ENCODE data around the gene ETS1.

The ETS1 gene, protein sequence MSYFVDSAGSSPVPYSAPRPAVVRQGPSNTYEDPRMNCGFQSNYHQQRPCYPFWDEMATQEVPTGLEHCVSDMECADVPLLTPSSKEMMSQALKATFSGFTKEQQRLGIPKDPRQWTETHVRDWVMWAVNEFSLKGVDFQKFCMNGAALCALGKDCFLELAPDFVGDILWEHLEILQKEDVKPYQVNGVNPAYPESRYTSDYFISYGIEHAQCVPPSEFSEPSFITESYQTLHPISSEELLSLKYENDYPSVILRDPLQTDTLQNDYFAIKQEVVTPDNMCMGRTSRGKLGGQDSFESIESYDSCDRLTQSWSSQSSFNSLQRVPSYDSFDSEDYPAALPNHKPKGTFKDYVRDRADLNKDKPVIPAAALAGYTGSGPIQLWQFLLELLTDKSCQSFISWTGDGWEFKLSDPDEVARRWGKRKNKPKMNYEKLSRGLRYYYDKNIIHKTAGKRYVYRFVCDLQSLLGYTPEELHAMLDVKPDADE

DNA sequence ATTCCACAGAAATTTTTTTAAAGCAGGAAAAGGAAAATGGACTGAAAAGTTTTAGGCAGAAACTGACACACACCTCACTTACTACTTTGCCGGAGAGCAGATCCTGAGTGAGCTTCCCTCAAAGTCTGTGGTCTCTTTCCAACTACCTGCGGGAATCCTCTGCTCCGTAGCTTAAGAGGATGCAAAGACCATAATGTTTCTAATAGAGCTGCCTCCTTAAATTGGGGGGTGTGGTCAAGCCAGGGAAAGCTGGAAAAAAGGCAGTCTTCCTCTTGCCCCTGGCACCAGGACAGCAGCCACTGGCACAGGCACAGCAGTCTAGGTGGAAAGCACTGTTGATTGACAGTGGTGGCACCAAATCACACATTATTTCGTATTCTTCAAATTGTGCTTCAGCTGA is at the start of gene ETS1:
ETS1 (minus strand) TSS at position 144 of the 400 bp plus-strand sequence. CDS start 14,428 bp downstream, outside the sequence.
- H3K4me3 ChIP-seq (replicated peaks in 1 of 2; ENCODE audit: low read depth in 2 of 2, low read length in 2 of 2) = peak within 1 kb of the TSS in 1 of 2 donors; percentile 43
- TF ChIP-seq, protein P1, sequence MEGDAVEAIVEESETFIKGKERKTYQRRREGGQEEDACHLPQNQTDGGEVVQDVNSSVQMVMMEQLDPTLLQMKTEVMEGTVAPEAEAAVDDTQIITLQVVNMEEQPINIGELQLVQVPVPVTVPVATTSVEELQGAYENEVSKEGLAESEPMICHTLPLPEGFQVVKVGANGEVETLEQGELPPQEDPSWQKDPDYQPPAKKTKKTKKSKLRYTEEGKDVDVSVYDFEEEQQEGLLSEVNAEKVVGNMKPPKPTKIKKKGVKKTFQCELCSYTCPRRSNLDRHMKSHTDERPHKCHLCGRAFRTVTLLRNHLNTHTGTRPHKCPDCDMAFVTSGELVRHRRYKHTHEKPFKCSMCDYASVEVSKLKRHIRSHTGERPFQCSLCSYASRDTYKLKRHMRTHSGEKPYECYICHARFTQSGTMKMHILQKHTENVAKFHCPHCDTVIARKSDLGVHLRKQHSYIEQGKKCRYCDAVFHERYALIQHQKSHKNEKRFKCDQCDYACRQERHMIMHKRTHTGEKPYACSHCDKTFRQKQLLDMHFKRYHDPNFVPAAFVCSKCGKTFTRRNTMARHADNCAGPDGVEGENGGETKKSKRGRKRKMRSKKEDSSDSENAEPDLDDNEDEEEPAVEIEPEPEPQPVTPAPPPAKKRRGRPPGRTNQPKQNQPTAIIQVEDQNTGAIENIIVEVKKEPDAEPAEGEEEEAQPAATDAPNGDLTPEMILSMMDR (IDR thresholded peaks at IDR 0.05; ENCODE audit: low read depth, low read length) = no peak
- DNase-seq (ENCODE audit: low read depth in 2 of 2) = peak in 1 of 2 donors; percentile 32

DNA sequence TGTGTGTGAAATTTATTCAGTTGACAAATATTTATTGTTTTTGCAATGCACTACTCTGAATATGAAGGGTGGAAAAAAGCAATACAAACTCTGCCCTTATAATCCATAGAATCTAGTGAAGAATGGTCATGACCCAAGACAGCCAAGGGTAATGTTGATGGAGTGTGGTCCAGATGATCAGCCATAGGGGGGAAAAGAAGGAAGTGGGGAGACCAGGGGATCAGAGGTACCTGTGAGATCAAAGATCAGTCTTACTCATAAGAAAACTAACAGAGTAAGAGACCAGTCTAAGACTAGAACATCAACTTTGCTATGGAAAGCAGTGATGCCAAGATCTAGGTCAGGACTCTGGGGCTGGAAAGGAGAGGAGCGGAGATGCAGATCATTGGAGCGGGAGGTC is 47.0 kb upstream of the ETS1 start:
- H3K4me3 ChIP-seq (replicated peaks in 1 of 2; ENCODE audit: low read depth in 2 of 2, low read length in 2 of 2) = no peak overlapping the region
- DNase-seq (ENCODE audit: low read depth in 2 of 2) = no peak
- TF ChIP-seq, protein P1 (IDR thresholded peaks at IDR 0.05; ENCODE audit: low read depth, low read length) = no peak

DNA sequence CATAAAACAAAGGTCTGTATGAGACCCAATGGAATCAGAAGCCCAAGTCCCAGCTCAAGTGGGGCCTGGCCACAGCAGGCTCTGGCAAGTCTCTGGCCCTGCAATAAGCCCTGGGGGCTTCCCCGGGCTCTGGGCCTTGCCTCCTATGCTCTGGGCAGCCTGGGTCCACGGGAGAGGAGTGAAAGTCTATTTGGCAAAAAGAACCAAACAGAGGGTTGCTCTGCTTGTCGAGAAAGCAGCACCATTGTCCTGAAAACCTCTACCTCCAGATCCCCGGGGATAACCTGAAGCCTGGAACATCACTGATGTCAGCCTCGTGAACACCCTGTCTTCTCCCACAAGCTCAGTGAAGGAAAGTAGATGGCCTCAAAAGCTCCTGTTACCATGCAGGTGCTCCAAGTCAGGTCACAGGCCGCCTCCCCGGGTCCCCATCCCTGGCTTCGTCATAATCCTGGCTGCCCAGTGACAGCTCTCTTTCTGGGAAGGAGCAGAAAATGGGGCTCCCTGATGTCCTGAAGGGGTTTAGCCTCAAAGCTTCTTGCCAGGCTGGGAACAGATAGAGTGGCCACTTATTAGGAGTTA is 46.1 kb upstream of the ETS1 start:
- DNase-seq (ENCODE audit: low read depth in 2 of 2) = no peak
- TF ChIP-seq, protein P1 (IDR thresholded peaks at IDR 0.05; ENCODE audit: low read depth, low read length) = no peak

DNA sequence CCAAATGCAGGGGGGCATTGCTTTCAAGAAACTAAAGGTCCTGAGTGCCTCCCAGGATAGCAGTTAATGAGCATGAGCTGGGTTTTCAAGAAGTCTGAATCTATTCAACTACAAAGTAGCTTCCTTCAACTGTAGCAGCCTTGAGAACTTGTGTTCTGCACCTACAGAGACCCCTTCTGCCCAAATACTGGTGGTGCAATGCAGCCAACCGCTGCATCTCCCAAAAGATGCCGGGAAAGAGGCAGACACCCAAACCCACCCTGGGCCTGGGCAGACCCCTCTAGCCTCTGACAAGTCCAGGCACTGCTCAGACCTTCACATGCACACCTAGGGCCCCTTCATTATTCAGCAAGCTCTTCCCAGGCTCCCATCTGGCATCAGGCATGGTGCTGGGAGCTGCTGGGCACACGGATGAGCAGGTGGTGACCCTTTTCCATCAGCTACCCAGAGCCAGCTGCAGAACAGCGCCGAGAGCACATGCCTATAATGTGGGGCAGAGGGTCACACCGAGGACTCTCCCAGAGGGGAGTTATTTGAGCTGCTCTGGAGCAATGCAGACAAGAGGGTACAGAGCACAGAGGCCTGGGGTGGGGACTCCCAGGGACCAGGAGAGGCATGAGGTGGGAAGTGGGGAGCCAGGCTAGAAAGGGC is 44.9 kb upstream of the ETS1 start:
- TF ChIP-seq, protein P1 (IDR thresholded peaks at IDR 0.05; ENCODE audit: low read depth, low read length) = peak; percentile 88
- peak; percentile 78 to 82 for DNase-seq (ENCODE audit: low read depth in 2 of 2)
- H3K4me3 ChIP-seq (replicated peaks in 1 of 2; ENCODE audit: low read depth in 2 of 2, low read length in 2 of 2) = no peak overlapping the region

More for the DNA sequence above, 46.1 kb upstream of the ETS1 start:
- no peak overlapping the region for H3K4me3 ChIP-seq (replicated peaks in 1 of 2; ENCODE audit: low read depth in 2 of 2, low read length in 2 of 2)

DNA sequence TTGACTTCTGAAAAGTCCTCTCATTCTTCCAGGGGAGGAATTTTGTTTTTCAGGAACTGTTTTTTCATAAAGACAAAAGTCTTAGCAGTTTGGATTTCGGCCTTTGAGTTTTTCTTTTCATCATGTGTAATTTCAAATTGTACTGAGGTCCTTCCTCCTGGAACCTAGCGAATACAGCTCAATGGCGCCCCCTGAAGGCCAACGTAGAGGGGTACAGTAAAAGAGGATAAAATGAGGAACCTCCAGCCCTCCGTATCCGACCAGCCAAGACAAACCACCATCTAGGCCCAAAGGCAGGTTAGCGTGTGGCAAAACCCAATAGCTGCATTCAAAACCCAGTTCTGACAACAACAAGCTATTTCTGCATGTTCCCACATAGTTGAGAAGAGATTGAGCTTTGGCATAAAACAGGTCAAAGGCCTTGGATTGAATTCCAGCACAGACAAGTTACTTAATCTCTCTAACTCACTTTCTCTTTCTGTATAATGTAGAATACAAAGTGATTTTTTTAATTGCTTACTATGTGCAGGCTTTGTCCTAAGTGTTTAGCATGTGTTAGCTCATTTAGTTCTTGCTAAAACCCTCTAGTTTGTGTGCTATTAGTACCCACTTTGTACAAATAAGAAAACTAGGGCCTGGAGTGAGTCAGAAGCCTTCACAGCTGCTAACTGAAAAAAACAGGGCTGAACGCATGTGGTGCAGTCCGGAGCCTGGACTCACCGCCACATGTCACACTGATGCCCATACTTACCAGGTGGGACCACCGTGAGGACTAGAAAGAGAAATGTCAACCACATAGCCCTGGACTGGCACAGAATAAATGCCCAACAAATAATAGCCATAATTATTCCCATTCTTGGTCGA is 43.2 kb upstream of the ETS1 start:
- peak; percentile 92 to 95 for DNase-seq (ENCODE audit: low read depth in 2 of 2)
- TF ChIP-seq, protein P1 (IDR thresholded peaks at IDR 0.05; ENCODE audit: low read depth, low read length) = peak; percentile 81
- no peak overlapping the region for H3K4me3 ChIP-seq (replicated peaks in 1 of 2; ENCODE audit: low read depth in 2 of 2, low read length in 2 of 2)

DNA sequence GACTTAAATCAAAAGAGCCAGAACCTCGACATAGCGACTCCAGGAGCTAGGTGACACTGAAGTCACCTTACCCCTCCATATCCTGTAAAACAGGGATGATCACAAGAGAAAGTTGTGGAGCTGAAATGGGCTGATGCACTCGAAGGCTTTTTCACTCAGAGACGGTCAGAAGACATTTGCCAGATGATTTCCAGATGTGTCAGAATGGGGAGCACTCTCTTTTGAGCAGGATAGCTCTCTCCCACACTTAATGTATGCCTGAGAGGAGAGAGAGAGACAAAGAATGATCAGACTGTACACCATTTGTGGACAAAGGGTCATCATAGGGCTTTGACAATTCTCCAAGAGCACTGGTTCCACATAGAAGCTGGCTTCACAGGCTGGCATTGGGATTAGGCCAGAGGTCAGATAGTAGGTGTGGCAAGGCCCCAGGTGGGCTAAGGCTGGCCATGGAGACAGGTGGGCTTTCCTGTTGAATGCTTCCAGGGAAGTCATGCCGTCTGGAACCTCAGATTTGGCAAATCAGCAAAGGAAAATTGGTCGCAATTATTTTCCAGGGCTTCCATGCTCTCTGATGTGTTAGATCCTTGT is 42.3 kb upstream of the ETS1 start:
- TF ChIP-seq, protein P1 (IDR thresholded peaks at IDR 0.05; ENCODE audit: low read depth, low read length) = no peak
- DNase-seq (ENCODE audit: low read depth in 2 of 2) = no peak
- H3K4me3 ChIP-seq (replicated peaks in 1 of 2; ENCODE audit: low read depth in 2 of 2, low read length in 2 of 2) = no peak overlapping the region
